ENCODE results near the gene TMED7.

The TMED7 gene

GRCh38 chr5:115640274-115640673 is 14.4 kb upstream of the TMED7 start:
- TF ChIP-seq CTCF (IDR thresholded peaks at IDR 0.05; ENCODE audit: low read depth, low read length) = no peak

GRCh38 chr5:115639377-115639776 is 13.5 kb upstream of the TMED7 start:
- no peak overlapping the region for H3K4me3 ChIP-seq (ENCODE audit: low read depth, low read length)
- no peak for TF ChIP-seq CTCF (IDR thresholded peaks at IDR 0.05; ENCODE audit: low read depth, low read length)

More at GRCh38 chr5:115640274-115640673, 14.4 kb upstream of the TMED7 start:
- H3K4me3 ChIP-seq (ENCODE audit: low read depth, low read length) = no peak overlapping the region

GRCh38 chr5:115637507-115637906 is 11.7 kb upstream of the TMED7 start:
- H3K4me3 ChIP-seq (ENCODE audit: low read depth, low read length) = no peak overlapping the region
- TF ChIP-seq CTCF (IDR thresholded peaks at IDR 0.05; ENCODE audit: low read depth, low read length) = no peak

- H3K4me3 ChIP-seq (ENCODE audit: low read depth, low read length) = no peak overlapping the region
- no peak for TF ChIP-seq CTCF (IDR thresholded peaks at IDR 0.05; ENCODE audit: low read depth, low read length)
These were observed 10.2 kb upstream of the TMED7 start for GRCh38 chr5:115636008-115636407.

- TF ChIP-seq CTCF (IDR thresholded peaks at IDR 0.05; ENCODE audit: low read depth, low read length) = peak; percentile 98
- peak overlapping the region; percentile 42 for H3K4me3 ChIP-seq (ENCODE audit: low read depth, low read length)
These were observed 8.7 kb upstream of the TMED7 start for GRCh38 chr5:115634343-115635132.

GRCh38 chr5:115629903-115630302 is 4.1 kb upstream of the TMED7 start:
- H3K4me3 ChIP-seq (ENCODE audit: low read depth, low read length) = no peak overlapping the region
- TF ChIP-seq CTCF (IDR thresholded peaks at IDR 0.05; ENCODE audit: low read depth, low read length) = no peak

- no peak for TF ChIP-seq CTCF (IDR thresholded peaks at IDR 0.05; ENCODE audit: low read depth, low read length)
- no peak overlapping the region for H3K4me3 ChIP-seq (ENCODE audit: low read depth, low read length)
These were observed 1.5 kb upstream of the TMED7 start for GRCh38 chr5:115627295-115627865.
